HG03575 (cell line): ENCODE data around the gene BOD1.

Experiments used
- ATAC-seq: cut with Tn5 transposase; IDR thresholded peaks from one replicate; pipeline ENCODE4 v1.9.1; 2021; ENCODE audit not compliant: unreplicated experiment, insufficient number of reproducible peaks, low FRiP score; ENCODE audit errors: extremely low read depth

Gene BOD1

GRCh38 chr5:173642895-173643481, 26.5 kb upstream of the BOD1 start:
- ATAC-seq, result no peak

DNA sequence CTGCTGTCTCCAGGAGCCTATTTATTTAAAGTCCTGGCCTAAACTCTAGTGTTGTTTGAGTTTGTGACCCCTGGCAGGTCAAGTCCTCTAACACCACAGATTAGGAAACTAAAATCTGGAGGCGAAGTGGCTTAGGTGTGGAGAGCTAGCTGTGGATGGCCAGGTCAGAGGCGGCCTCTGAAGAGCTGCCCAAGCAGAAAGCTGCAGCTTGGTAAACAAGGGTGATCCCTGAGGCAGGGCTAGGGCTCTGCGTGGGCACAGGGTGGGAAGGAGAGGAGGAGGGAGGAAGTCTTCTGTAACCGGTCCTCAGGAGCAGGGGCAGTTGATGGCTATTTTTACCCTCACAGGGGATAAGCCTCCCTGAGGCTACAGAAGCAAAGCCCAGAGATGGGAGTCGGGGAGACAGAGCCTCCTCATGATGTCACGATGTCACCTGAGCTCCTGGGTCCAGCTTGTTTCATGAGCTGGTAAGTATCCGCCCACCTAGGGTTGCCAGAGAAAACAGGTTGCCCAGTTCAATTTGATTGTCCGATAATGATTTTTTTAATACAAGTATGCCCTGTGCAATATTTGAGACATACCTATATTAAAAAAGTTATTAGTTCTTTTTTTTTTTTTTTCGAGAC, 25.9 kb upstream of the BOD1 start:
- ATAC-seq, result no peak

- ATAC-seq, result no peak
These were observed 23.8 kb upstream of the BOD1 start for GRCh38 chr5:173640156-173640804.

DNA sequence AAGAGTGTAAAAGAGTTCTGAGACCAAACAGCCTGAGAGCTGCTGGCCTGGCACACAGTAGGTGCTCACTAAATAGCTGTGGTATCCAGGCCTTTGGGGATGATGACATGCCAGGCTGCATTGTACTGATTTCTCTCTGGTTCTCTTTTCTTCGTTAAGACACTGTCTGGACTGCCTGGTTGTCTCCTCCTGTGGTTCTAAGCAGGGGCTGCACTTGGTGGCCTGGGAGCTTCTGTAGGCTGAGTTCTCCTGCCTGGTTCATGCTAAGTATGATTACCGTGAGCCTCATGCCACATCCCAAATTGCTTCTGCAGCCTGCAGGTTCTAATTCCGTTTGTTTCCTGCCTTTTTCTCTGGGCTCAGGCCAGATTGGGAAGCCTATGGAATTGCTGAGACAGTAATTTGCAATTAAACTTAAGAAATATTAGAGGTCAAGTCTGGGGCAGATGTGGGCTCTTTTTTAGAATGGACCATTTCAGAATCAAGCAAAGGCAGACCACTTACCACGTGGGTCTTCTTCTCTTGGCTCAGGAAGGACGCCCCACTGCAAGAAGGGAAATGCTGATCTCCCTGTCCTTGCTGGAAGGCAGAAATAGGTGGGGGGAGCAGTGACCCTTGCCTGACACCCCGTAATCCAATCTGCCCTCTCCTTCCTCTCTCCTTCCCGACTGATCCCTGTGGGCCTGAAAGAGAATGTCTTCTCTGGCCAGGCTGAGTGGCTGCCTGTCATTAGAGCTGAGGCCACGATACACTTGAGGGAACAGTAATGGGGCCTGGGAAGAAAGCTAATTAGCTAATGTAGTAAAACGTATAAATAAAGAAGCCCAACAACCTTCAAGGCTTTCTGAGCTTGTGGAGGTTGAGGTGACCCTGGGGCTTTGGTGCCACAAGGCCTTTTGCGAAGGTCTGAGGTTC, 21.9 kb upstream of the BOD1 start:
- ATAC-seq, result no peak

GRCh38 chr5:173637340-173637739, 20.9 kb upstream of the BOD1 start:
- ATAC-seq, result no peak

GRCh38 chr5:173634465-173634983, 18.1 kb upstream of the BOD1 start:
- ATAC-seq, result no peak

GRCh38 chr5:173633304-173633703, 16.9 kb upstream of the BOD1 start:
- ATAC-seq, result no peak

DNA sequence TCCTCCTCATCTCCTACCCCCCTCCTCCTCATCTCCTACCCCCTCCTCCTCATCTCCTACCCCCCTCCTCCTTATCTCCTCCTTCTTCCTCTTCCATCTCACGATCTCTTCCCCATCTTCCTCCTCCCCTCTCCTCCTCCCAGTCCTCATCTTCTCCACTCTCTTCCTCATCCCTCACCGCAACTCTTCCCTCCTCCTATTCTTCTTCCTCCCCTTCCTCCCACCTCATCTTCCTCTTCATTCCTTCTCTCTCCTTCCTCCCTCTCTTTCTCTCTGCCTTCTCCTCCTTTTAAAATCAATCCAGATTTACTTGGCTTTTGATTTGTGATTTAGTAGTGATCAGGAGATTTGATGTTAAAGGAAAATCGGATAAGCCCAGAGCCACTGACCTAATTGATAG, 15.0 kb upstream of the BOD1 start:
- ATAC-seq, result no peak

DNA sequence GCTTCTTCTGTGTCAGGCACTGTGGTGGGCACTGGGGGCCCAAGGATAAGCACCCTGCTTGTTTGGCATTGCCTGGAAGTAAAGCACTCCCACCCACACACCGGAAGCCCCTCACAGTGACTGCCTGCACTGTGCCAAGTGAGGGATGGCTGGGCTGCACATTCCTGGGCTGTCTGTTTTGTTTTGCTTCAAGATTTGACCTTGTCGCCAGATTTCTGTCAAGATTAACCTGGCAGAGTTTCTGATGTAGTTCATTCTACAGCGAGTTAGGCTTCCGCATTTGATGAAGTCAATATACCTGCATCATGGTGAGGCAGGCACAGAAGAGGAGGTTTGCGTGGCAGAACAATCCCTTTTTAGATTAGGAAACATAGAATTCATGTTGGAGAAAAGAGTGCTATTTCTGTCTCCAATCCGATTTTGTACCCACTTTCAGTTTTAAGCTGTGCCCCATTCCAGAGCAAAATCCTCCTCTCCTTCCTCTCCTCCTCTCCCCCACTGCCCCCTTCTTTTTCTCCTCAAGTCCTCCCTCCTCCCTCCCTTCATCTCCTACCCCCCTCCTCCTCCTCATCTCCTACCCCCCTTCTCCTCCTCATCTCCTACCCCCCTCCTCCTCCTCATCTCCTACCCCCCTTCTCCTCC, 14.4 kb upstream of the BOD1 start:
- no peak for ATAC-seq

DNA sequence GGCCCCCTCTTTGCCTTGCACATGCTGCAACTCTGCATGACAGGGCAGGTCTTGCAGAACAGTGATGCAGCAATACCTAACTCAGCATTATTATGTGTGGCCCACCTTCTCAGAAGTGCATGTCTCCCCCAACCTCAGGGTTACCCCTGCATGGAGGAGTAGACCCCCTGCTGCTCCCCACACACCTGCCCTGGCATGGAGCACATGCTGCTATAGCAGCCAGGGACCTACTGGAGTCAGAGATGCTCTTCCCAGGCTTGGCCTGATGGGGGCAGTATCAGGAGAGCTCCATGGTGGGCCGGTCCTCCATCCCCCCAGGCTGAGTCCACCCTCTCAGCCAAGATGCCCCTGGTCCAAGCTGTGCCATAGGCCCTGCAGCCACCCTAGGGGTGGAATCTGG, 13.2 kb upstream of the BOD1 start:
- no peak for ATAC-seq

GRCh38 chr5:173628501-173628900, 12.1 kb upstream of the BOD1 start:
- no peak for ATAC-seq

DNA sequence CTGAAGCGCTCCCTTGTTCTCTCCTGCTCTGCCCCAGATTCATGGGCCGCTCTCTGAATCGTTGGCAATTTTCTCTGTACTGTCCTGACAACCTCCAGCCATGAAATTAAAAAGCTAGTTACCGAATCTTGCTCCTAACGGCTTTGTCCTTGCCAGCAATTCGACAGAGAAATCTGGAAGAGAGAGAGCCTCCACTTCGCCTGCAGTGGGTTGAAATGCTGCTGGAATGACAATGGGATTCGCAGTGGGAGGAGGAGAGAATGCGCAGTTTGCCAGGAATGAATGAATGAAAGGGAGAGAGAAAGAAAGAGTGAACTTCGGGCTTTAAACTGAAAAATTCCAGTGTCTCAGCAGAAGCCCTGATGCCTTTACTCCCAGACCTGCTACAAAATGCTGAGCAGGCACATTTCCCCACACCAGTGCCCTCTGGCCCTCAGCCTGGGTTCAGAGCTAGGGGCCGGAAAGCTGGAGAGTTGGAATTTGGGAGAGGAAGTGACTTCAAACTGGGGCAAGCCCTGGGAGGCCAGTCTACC, 11.5 kb upstream of the BOD1 start:
- no peak for ATAC-seq

GRCh38 chr5:173627271-173627670, 10.8 kb upstream of the BOD1 start:
- no peak for ATAC-seq

DNA sequence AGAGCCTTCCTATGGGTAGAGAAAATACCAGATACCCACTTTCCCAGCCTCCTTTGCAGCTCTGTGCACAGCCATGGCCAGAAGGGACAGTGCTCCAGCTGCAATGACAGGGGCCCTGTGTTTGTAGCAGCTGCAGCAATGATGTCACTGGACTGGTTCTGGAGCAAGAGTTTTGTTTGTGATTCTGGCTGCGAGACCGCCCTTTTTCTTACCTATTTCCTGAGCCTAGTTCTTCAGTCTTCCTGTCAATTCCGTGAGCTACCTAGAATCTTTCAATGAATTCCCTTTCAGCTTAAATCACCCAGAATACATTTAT, 10.0 kb upstream of the BOD1 start:
- no peak for ATAC-seq

DNA sequence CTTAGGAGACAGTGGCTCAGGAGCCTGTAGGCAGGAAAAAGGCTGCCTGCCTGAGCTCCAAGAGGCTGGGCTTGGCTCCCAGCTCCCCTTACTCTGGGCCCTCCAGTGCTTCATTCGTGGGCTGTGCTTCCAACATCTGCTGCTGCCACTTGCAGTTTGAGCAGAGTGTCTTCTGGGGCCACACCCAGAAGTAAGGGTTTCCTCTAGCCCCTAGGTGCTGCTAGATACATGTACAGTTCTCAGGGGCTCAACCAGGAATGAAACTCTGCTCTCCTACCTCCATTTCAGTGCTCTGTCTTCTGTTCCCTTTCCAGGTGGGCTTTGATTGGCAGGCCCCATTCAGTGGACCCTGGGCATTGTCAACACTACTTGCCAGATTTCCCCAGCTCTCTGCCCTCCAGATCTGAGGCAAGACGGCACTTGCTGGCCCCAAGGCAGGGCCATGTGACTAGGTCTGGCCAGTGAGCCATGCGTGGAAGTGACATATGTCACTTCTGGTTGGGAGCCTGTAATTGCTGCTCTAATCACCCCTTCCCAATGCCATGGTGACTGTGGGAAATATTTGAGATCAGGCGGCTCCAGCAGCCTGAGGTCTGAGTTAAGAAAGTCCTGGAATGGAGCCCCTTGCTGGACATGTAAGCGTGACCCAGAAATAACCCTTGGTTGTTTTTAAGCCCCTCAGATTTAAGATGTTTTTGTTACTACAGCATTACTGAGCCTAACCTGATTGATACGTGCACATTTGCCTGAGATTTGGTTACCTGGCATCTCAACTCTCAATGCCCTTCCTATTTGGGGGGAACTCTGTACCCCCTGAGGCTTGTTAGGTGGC, 9.4 kb upstream of the BOD1 start:
- no peak for ATAC-seq

DNA sequence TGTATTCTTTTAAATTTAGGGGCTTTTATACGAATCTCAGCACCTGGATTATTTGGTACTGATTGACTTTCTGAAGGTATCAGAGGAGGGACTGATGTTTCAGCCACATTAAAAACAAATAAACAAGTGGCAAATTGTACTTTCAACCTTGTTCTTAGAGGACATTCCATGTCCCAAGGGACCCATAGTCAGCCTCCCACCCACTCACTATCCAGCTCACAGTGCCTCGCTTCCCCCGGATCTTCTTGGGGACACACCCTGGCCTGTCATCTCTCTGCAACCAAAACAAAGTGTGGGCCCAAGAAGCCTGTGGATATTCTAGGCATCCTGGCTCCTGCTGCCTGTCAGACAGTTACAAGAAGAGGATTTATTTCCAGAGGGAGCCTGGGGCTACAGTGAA, 8.8 kb upstream of the BOD1 start:
- no peak for ATAC-seq

- ATAC-seq, result no peak
These were observed 7.8 kb upstream of the BOD1 start for GRCh38 chr5:173624282-173624681.

- no peak for ATAC-seq
These were observed 7.3 kb upstream of the BOD1 start for GRCh38 chr5:173623789-173624188.
